Chondrocyte (in vitro differentiated cells): Measurements from ENCODE around the gene RPTOR. TPM values are rescaled to one million over a fixed set of nuclear protein-coding genes. Genes with fewer than 3 reads are reported as not detected.

ENCODE experiments used
- DNase-seq: peaks from one replicate; pipeline ENCODE4 v3.0.0; 2021; ENCODE audit warnings: mixed read lengths, low spot score
- H3K27ac Mint-ChIP-seq: one replicate; pipeline ENCODE4 v1.8.0; 2021; ENCODE audit warnings: mild to moderate bottlenecking, moderate library complexity, mixed read lengths; ENCODE audit not compliant: unreplicated experiment
- H3K27me3 Mint-ChIP-seq: 2 replicates; pipeline ENCODE4 v1.8.0; 2021; ENCODE audit warnings: low read depth, mixed read lengths
- H3K36me3 Mint-ChIP-seq: 2 replicates; pipeline ENCODE4 v1.8.0; 2021; ENCODE audit warnings: low read depth, mixed read lengths
- H3K4me1 Mint-ChIP-seq: 2 replicates; pipeline ENCODE4 v1.8.0; 2021; ENCODE audit warnings: low read depth, mild to moderate bottlenecking, mixed read lengths
- H3K4me3 Mint-ChIP-seq: one replicate; pipeline ENCODE4 v1.8.0; 2021; ENCODE audit warnings: mild to moderate bottlenecking, moderate library complexity, mixed read lengths; ENCODE audit not compliant: unreplicated experiment
- H3K9me3 Mint-ChIP-seq: 2 replicates; pipeline ENCODE4 v1.8.0; 2021; ENCODE audit warnings: low read depth, mixed read lengths
- CTCF ChIP-seq: fragments of 200-600 bp; sonication (generic); IDR thresholded peaks from 2 replicates; pipeline ENCODE4 v1.5.0; 2021; ENCODE audit warnings: antibody characterized with exemption, mild to moderate bottlenecking, moderate library complexity
- total RNA-seq: library from RNA; stranded (reverse); gene quantifications from 3 replicates; pipeline ENCODE4 v1.2.1, GENCODE V29; 2021

The RPTOR gene
- total RNA-seq, 1 donor from 2014 or later: 30.9 TPM

- no peaks in the 10 kb centered on the region for H3K9me3 Mint-ChIP-seq
- no peak overlapping the region for H3K27ac Mint-ChIP-seq
- peaks cover 19% of the 10 kb centered on the region for H3K4me1 Mint-ChIP-seq
- no peak for TF ChIP-seq CTCF
- H3K36me3 Mint-ChIP-seq: peaks cover 18% of the 10 kb centered on the region
- no peak for DNase-seq
- no peak overlapping the region for H3K4me3 Mint-ChIP-seq
- peaks cover 11% of the 10 kb centered on the region for H3K27me3 Mint-ChIP-seq
These were observed 452.9 kb downstream of the RPTOR start for GRCh38 chr17:80997424-80998117.

- Mint-ChIP-seq H3K9me3 (no peaks in the 10 kb centered on the region), H3K4me3 (no peak overlapping the region), H3K27me3 (peaks cover 17% of the 10 kb centered on the region), H3K36me3 (peaks cover 18% of the 10 kb centered on the region), H3K4me1 (peaks cover 16% of the 10 kb centered on the region), H3K27ac (no peak overlapping the region)
- no peak for DNase-seq
- TF ChIP-seq CTCF: no peak
These were observed 453.6 kb downstream of the RPTOR start for GRCh38 chr17:80998118-80998747.

GRCh38 chr17:80998748-80999535 lies 454.3 kb downstream of the RPTOR start:
- no peak overlapping the region for H3K4me3 Mint-ChIP-seq
- H3K36me3 Mint-ChIP-seq: peaks cover 18% of the 10 kb centered on the region
- peaks cover 15% of the 10 kb centered on the region for H3K4me1 Mint-ChIP-seq
- no peak overlapping the region for H3K27ac Mint-ChIP-seq
- DNase-seq: no peak
- H3K27me3 Mint-ChIP-seq: peaks cover 22% of the 10 kb centered on the region
- no peak for TF ChIP-seq CTCF
- H3K9me3 Mint-ChIP-seq: no peaks in the 10 kb centered on the region

GRCh38 chr17:80999536-81000333 lies 455.1 kb downstream of the RPTOR start:
- H3K27me3 Mint-ChIP-seq: peaks cover 25% of the 10 kb centered on the region
- H3K36me3 Mint-ChIP-seq: peaks cover 18% of the 10 kb centered on the region
- H3K9me3 Mint-ChIP-seq: no peaks in the 10 kb centered on the region
- no peak overlapping the region for H3K27ac Mint-ChIP-seq
- no peak overlapping the region for H3K4me3 Mint-ChIP-seq
- no peak for DNase-seq
- no peak for TF ChIP-seq CTCF
- peaks cover 16% of the 10 kb centered on the region for H3K4me1 Mint-ChIP-seq

GRCh38 chr17:81000334-81000630 lies 455.6 kb downstream of the RPTOR start:
- Mint-ChIP-seq H3K4me1 (peaks cover 17% of the 10 kb centered on the region), H3K27me3 (peaks cover 26% of the 10 kb centered on the region)

More at GRCh38 chr17:81000334-81000630, 455.6 kb downstream of the RPTOR start:
- no peak for TF ChIP-seq CTCF
- Mint-ChIP-seq H3K4me3 (no peak overlapping the region), H3K36me3 (peaks cover 18% of the 10 kb centered on the region), H3K9me3 (no peaks in the 10 kb centered on the region), H3K27ac (no peak overlapping the region)
- no peak for DNase-seq
